Measurements from ENCODE around the gene SLC9A8.

The SLC9A8 gene

GRCh38 chr20:49813305-49813974, 812 bp downstream of the SLC9A8 start:
- DNase-seq (ENCODE audit: low spot score): no peak

GRCh38 chr20:49814057-49814694, 1.5 kb downstream of the SLC9A8 start:
- DNase-seq (ENCODE audit: low spot score): no peak

- no peak for DNase-seq (ENCODE audit: low spot score)
Measured at GRCh38 chr20:49818816-49819215, 6.2 kb downstream of the SLC9A8 start.

GRCh38 chr20:49819702-49820101, 7.1 kb downstream of the SLC9A8 start:
- DNase-seq (ENCODE audit: low spot score): no peak

- DNase-seq (ENCODE audit: low spot score): no peak
Measured at GRCh38 chr20:49821381-49821780, 8.8 kb downstream of the SLC9A8 start.

- peak; percentile 60 for DNase-seq (ENCODE audit: low spot score)
Measured at GRCh38 chr20:49821870-49822331, 9.3 kb downstream of the SLC9A8 start.

- DNase-seq (ENCODE audit: low spot score): no peak
Measured at GRCh38 chr20:49823152-49823847, 10.7 kb downstream of the SLC9A8 start.

GRCh38 chr20:49824206-49824605, 11.6 kb downstream of the SLC9A8 start:
- DNase-seq (ENCODE audit: low spot score): no peak

- DNase-seq (ENCODE audit: low spot score): no peak
Measured at GRCh38 chr20:49825521-49826033, 12.9 kb downstream of the SLC9A8 start.

- no peak for DNase-seq (ENCODE audit: low spot score)
Measured at GRCh38 chr20:49831022-49831769, 18.6 kb downstream of the SLC9A8 start.

GRCh38 chr20:49831770-49832631, 19.4 kb downstream of the SLC9A8 start:
- no peak for DNase-seq (ENCODE audit: low spot score)

GRCh38 chr20:49832632-49833327, 20.2 kb downstream of the SLC9A8 start:
- no peak for DNase-seq (ENCODE audit: low spot score)

GRCh38 chr20:49833483-49833882, 20.9 kb downstream of the SLC9A8 start:
- no peak for DNase-seq (ENCODE audit: low spot score)

GRCh38 chr20:49835031-49835430, 22.4 kb downstream of the SLC9A8 start:
- no peak for DNase-seq (ENCODE audit: low spot score)

GRCh38 chr20:49838546-49838945, 25.9 kb downstream of the SLC9A8 start:
- no peak for DNase-seq (ENCODE audit: low spot score)

- no peak for DNase-seq (ENCODE audit: low spot score)
Measured at GRCh38 chr20:49843139-49843538, 30.5 kb downstream of the SLC9A8 start.

- DNase-seq (ENCODE audit: low spot score): no peak
Measured at GRCh38 chr20:49843770-49844380, 31.2 kb downstream of the SLC9A8 start.

- DNase-seq (ENCODE audit: low spot score): no peak
Measured at GRCh38 chr20:49845060-49845459, 32.4 kb downstream of the SLC9A8 start.

- DNase-seq (ENCODE audit: low spot score): peak; percentile 46
Measured at GRCh38 chr20:49846206-49846807, 33.7 kb downstream of the SLC9A8 start.
